ENCODE measurements around the gene PIN1. TPM values are rescaled to one million over a fixed set of nuclear protein-coding genes. Genes with fewer than 3 reads are reported as not detected.

PIN1 gene
- total RNA-seq, 8 experiments from 2014 or later: 95.1 to 185 (median 123) TPM

DNA sequence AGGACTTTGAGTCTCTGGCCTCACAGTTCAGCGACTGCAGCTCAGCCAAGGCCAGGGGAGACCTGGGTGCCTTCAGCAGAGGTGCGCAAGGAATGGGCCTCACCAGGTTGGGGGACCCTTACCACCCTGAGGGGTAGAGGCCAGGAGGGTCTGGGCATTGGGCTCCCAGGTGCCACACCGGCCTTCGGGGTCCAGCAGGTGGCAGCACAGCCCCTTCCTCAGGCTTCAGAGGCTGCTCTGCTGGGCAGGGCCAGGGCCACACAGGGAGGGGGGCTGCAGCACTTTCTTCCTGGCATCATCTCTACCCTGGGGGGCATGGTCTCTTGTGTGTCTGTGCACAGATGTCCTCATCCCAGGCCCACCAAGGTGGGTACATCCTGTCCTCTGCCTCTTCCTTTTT lies 12.9 kb downstream of the PIN1 start:
- 35 to 40% methylated on average over 2 to 3 of the region's 4 CpGs; no CpG with 5 or more reads in 8 of the 10 experiments for WGBS, 10 experiments
- H3K27ac ChIP-seq: peak overlapping the region; percentile 77 to 82

GRCh38 chr19:9848762-9849161 lies 13.6 kb downstream of the PIN1 start:
- WGBS, 10 experiments: 0 to 93% (median 90%) methylated on average over 1 to 8 of the region's 23 CpGs; no CpG with 5 or more reads in 7 of the 10 experiments
- Histone ChIP-seq H3K4me1 (replicated peaks in 1 of 2) (peaks cover 51 to 71% of the 10 kb centered on the region in 2 donors), H3K4me3 (no peak overlapping the region), H3K27ac (peak overlapping the region; percentile 77 to 82)
- in situ Hi-C loops (cut with MboI; ENCODE audit: low pct_unique_long_range_greater_than_20kb in 2 of 9, low sequenced_read_pairs in 9 of 9, unreplicated experiment in 9 of 9): no loop called here
- ATAC-seq (replicated peaks in 6 of 8): peak in 5 of 8 experiments; percentile 42 to 72 (median 46)

More for the DNA sequence above, 12.9 kb downstream of the PIN1 start:
- in situ Hi-C loops (cut with MboI; ENCODE audit: low pct_unique_long_range_greater_than_20kb in 2 of 9, low sequenced_read_pairs in 9 of 9, unreplicated experiment in 9 of 9): no loop called here
- peak in 6 of 8 experiments; percentile 14 to 34 (median 24) for ATAC-seq (replicated peaks in 6 of 8)
- no peak overlapping the region for H3K4me3 ChIP-seq
- peaks cover 49 to 65% of the 10 kb centered on the region in 2 donors for H3K4me1 ChIP-seq (replicated peaks in 1 of 2)

DNA sequence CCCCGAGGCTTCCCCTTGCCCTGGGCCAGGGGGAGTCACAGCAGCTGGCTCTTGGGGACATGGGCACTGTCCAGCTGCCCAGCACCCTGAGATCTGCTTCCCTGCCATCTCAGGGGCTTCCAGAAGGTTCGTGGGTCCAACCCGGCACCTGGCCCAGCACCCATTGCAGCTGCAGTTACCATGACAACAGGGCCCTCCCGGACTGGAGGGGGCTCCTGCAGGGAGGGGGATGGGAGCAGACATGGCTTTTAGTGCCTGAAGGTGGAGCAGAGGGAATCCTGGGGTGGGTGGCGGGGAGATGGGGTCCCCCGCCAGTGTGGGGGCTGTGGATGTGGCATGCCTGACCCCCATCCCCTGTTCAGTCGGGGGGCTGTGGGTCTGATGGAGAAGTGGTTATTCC lies 14.7 kb downstream of the PIN1 start:
- Histone ChIP-seq H3K4me1 (replicated peaks in 1 of 2) (peaks cover 51 to 74% of the 10 kb centered on the region in 2 donors), H3K27ac (peak overlapping the region; percentile 77 to 82), H3K4me3 (no peak overlapping the region)
- peak in 5 of 8 experiments; percentile 0 to 11 (median 8) for ATAC-seq (replicated peaks in 6 of 8)
- in situ Hi-C loops (cut with MboI; ENCODE audit: low pct_unique_long_range_greater_than_20kb in 2 of 9, low sequenced_read_pairs in 9 of 9, unreplicated experiment in 9 of 9): no loop called here
- WGBS, 10 experiments: no CpG with 5 or more reads among the region's 7 CpGs

DNA sequence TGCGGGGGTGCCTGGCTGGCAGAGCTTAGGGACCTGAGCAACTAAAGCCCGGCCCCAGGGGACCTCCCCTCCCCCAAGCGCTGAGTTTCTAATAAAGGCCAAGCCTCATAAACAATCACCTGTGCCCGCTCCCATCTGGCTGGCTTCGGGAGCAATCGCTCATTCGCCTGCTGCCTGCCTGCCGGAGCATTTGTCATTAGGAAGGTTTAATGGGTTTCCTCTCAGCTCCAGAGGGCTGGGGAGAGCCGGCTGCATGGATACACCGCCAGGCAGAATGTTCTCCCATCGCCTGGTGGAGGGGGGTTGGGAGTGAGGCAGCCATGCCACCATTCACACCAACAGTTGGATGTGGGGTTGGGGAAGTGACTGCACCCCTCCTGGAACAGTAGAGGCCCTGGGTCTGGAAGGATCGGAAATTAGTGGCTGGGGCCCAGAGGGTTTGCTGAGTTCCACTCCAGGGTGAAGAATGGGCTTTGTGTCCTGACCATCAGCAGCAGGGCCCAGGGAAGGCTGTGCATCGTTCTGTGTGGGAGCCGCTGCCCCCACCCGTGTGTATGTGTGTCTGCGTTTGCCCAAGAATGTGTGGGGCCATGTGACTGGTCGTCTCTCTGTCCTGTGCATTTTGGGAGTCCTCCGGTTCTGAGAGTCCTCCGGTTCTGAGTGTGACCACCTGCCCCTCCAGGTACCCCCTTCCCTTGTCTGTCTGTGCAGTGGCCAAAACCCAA lies 15.3 kb downstream of the PIN1 start:
- WGBS, 10 experiments: 0 to 31% (median 23%) methylated on average over 1 to 8 of the region's 19 CpGs; no CpG with 5 or more reads in 5 of the 10 experiments
- peak in 5 of 8 experiments; percentile 63 to 68 (median 65) for ATAC-seq (replicated peaks in 6 of 8)
- peak overlapping the region; percentile 77 to 82 for H3K27ac ChIP-seq
- peaks cover 51 to 74% of the 10 kb centered on the region in 2 donors for H3K4me1 ChIP-seq (replicated peaks in 1 of 2)
- peak overlapping the region in 1 of 5 donors; percentile 9 for H3K4me3 ChIP-seq
- in situ Hi-C loops (cut with MboI; ENCODE audit: low pct_unique_long_range_greater_than_20kb in 2 of 9, low sequenced_read_pairs in 9 of 9, unreplicated experiment in 9 of 9): no loop called here

- H3K4me3 ChIP-seq: no peak overlapping the region
- ATAC-seq (replicated peaks in 6 of 8): no peak
- peaks cover 29 to 44% of the 10 kb centered on the region in 2 donors for H3K4me1 ChIP-seq (replicated peaks in 1 of 2)
- H3K27ac ChIP-seq: no peak overlapping the region
- in situ Hi-C loops (cut with MboI; ENCODE audit: low pct_unique_long_range_greater_than_20kb in 2 of 9, low sequenced_read_pairs in 9 of 9, unreplicated experiment in 9 of 9): no loop called here
- whole genome bisulfite sequencing, 10 experiments: 96 to 100% (median 98%) methylated on average over 1 to 23 of the region's 38 CpGs; no CpG with 5 or more reads in 4 of the 10 experiments
Observed at GRCh38 chr19:9854282-9854846, 19.2 kb downstream of the PIN1 start.

DNA sequence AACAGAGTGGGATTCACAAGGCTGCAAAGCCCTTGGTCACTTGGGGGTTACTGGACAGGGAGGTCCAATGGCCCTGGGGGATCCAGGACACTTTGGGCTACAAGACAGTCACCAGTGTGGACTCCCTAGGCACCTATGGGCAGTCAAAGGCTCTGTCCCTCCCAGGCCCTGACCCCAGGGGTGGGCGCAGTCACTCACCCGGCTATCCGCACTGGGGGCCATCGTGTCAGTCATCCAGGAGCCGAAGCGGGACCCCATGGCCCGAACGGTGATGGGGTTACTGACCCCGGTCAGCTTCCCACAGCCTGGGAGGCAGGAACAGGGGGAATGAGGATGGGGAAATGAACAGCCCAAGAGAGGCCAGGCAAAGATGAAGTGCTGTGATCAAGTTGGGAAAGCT lies 21.5 kb downstream of the PIN1 start:
- WGBS, 10 experiments: 73 to 98% (median 94%) methylated on average over 6 to 8 of the region's 9 CpGs; no CpG with 5 or more reads in 7 of the 10 experiments
- in situ Hi-C loops (cut with MboI; ENCODE audit: low pct_unique_long_range_greater_than_20kb in 2 of 9, low sequenced_read_pairs in 9 of 9, unreplicated experiment in 9 of 9): no loop called here
- H3K4me1 ChIP-seq (replicated peaks in 1 of 2): peaks cover 7 to 22% of the 10 kb centered on the region in 2 donors
- ATAC-seq (replicated peaks in 6 of 8): no peak
- no peak overlapping the region for H3K4me3 ChIP-seq
- no peak overlapping the region for H3K27ac ChIP-seq

DNA sequence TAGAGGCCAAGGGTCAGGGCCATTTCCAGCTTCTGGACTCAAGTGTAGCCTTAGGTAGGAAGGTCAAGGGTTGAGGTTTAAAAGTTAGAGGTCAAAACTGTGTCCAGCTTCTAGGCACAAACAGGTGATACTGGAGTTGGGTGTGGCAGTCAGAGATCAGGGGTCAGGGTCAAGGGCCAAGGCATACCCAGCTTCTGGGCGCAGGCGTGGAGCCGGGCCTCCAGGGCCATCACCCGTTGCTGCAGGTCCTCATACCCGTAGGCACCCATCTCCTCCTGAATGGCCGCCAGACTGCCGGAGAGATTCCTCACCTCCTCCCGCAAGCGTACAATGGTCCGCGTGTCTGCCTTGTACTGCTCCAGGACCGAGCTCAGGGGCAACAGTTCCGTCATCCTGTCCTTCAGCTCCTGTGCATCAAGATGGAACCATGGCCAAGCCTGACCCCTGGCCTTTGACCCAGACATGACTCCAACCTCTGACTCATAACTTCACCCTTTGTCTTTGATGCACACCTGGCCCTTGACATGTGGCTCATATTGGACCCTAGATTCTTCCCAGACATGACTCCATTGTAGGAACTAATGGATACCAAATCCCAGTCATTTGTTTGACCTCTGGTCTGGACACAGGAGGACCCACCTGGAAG lies 22.1 kb downstream of the PIN1 start:
- in situ Hi-C loops (cut with MboI; ENCODE audit: low pct_unique_long_range_greater_than_20kb in 2 of 9, low sequenced_read_pairs in 9 of 9, unreplicated experiment in 9 of 9): no loop called here
- no peak for ATAC-seq (replicated peaks in 6 of 8)
- Histone ChIP-seq H3K27ac (no peak overlapping the region), H3K4me3 (no peak overlapping the region), H3K4me1 (replicated peaks in 1 of 2) (peaks cover 2 to 16% of the 10 kb centered on the region in 2 donors)
- 83 to 90% (median 86%) methylated on average over 1 to 8 of the region's 13 CpGs; no CpG with 5 or more reads in 7 of the 10 experiments for WGBS, 10 experiments

DNA sequence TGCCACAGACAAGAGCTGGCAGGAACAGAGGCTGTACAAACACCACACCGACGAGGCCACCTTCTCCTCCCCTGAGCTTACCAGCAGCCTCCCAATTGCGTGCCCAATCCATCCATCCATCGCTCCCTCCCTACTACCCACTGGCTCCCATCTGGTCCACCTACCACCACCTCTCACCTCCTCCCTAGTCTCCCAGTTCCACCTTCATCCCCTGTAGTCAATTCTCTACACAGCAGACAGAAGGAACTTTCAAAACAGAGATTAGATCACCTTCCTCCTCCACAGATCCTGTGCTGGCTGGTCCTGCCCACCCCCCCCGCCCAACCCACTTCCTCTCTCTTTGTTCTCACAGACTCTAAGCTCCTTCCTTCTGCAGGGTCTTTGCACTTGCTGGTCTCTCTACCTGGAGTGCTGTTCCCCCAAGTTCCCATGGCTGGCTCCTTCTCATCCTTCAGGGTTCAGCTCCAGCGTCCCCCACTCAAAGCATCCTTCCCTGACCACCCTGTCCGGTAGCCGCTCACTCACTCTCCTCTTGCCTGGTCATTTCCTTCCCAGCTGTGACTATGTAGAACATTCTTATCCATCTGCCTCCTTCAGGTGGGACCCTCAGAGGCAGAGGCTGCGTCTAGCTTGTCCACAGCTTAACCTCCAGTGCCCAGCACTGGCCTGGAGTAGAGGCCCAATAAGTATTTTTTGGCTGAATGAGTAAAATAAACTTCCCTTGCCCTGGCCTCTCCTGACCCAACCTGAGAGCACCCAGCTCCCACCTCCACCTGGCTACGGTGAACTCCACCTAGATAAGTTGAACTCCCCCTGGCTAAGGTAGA lies 23.0 kb downstream of the PIN1 start:
- in situ Hi-C loops (cut with MboI; ENCODE audit: low pct_unique_long_range_greater_than_20kb in 2 of 9, low sequenced_read_pairs in 9 of 9, unreplicated experiment in 9 of 9): no loop called here
- no peak for ATAC-seq (replicated peaks in 6 of 8)
- Histone ChIP-seq H3K4me3 (no peak overlapping the region), H3K27ac (no peak overlapping the region), H3K4me1 (replicated peaks in 1 of 2) (peaks cover 2 to 10% of the 10 kb centered on the region in 2 donors)
- WGBS, 10 experiments: 82 to 100% (median 90%) methylated on average over 2 to 4 of the region's 10 CpGs; no CpG with 5 or more reads in 5 of the 10 experiments

GRCh38 chr19:9858766-9859165 lies 23.6 kb downstream of the PIN1 start:
- no peak for ATAC-seq (replicated peaks in 6 of 8)
- H3K27ac ChIP-seq: no peak overlapping the region
- in situ Hi-C loops (cut with MboI; ENCODE audit: low pct_unique_long_range_greater_than_20kb in 2 of 9, low sequenced_read_pairs in 9 of 9, unreplicated experiment in 9 of 9): no loop called here
- no peak overlapping the region for H3K4me3 ChIP-seq
- peaks cover 0 to 12% of the 10 kb centered on the region in 2 donors for H3K4me1 ChIP-seq (replicated peaks in 1 of 2)

DNA sequence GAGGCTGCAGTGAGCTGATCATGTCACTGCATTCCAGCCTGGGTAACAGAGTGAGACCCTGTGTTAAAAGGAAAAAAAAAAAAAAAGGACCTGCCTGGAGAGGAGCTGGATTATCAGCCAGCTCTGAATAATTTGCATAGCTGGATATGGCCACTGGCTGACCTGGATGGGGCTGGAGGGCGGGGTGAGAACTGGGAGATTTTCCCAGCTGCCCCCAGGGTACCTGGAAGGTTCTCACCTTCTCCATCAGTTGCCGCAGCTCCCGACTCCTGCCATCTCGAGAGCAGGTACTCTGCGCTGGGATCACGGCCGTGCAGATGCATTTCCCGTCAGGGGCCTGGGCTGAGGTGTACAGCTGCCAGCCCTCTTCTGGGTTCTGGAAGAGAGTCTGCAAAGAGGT lies 25.3 kb downstream of the PIN1 start:
- WGBS, 10 experiments: 88 to 100% (median 91%) methylated on average over 1 to 8 of the region's 8 CpGs; no CpG with 5 or more reads in 6 of the 10 experiments
- Histone ChIP-seq H3K4me1 (replicated peaks in 1 of 2) (peaks cover 0 to 13% of the 10 kb centered on the region in 2 donors), H3K27ac (no peak overlapping the region), H3K4me3 (no peak overlapping the region)
- ATAC-seq (replicated peaks in 6 of 8): no peak
- in situ Hi-C loops (cut with MboI; ENCODE audit: low pct_unique_long_range_greater_than_20kb in 2 of 9, low sequenced_read_pairs in 9 of 9, unreplicated experiment in 9 of 9): no loop called here

DNA sequence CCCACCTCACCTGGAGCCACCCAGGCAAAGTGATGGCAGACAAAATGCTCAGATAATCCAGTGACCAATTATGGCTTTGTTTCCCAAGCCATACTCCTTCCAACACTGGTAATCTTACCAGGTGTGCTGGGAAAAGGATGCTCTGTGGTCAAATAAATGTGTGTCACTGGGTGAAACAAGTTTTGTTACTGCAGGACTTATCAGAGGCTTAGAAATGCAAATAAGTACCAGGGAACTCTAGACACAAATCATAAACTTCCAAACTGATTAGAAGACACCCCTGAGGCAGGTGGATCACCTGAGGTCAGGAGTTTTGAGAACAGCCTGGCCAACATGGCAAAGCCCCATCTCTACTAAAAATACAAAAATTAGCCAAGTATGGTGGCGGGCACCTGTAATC lies 26.4 kb downstream of the PIN1 start:
- 100% methylated on average over 1 of the region's 1 CpG; no CpG with 5 or more reads in 7 of the 10 experiments for WGBS, 10 experiments
- Histone ChIP-seq H3K27ac (no peak overlapping the region), H3K4me1 (replicated peaks in 1 of 2) (peaks cover 6 to 19% of the 10 kb centered on the region in 2 donors), H3K4me3 (no peak overlapping the region)
- in situ Hi-C loops (cut with MboI; ENCODE audit: low pct_unique_long_range_greater_than_20kb in 2 of 9, low sequenced_read_pairs in 9 of 9, unreplicated experiment in 9 of 9): no loop called here
- ATAC-seq (replicated peaks in 6 of 8): no peak

GRCh38 chr19:9862938-9863337 lies 27.8 kb downstream of the PIN1 start:
- no peak for ATAC-seq (replicated peaks in 6 of 8)
- Histone ChIP-seq H3K4me3 (no peak overlapping the region), H3K4me1 (replicated peaks in 1 of 2) (peaks cover 6 to 19% of the 10 kb centered on the region in 2 donors), H3K27ac (no peak overlapping the region)
- in situ Hi-C loops (cut with MboI; ENCODE audit: low pct_unique_long_range_greater_than_20kb in 2 of 9, low sequenced_read_pairs in 9 of 9, unreplicated experiment in 9 of 9): no loop called here
- 20 to 88% (median 87%) methylated on average over 1 to 4 of the region's 4 CpGs; no CpG with 5 or more reads in 7 of the 10 experiments for WGBS, 10 experiments
